PC-9 (cell line): ENCODE data around the gene ARMC12.

Experiments
- CTCF ChIP-seq: fragments of 200-600 bp; sonication (generic); conservative IDR thresholded peaks from 2 replicates; pipeline ENCODE4 v1.6.1; 2017; ENCODE audit warnings: mixed run types, antibody characterized with exemption, mild to moderate bottlenecking, moderate library complexity
- EZH2 ChIP-seq: fragments of 200-600 bp; sonication (generic); IDR thresholded peaks from 2 replicates; pipeline ENCODE4 v1.8.0; 2017; ENCODE audit warnings: antibody characterized with exemption, low read depth

DNA sequence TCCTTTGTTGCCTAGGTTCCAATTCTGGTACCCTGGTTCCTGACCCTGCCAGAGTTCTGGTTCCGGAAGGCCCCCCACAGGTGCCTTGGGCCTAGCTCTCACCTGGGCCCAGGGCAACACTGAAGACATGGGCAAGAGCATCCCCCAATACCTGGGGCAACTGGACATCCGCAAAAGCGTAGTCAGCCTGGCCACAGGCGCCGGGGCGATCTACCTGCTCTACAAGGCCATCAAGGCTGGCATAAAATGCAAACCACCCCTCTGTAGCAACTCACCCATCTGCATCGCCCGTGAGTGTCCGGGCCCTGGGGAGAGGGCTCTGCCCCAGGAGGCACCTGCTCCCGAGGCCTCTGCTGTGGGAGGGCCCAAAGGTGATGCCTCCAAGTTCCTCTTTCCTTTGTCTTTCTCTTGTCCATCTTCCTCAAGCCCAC is at the start of gene ARMC12:
- TF ChIP-seq CTCF: no peak
- no peak for TF ChIP-seq EZH2
